K562 (cell line): Measurements from ENCODE around the gene CKLF. TPM values are rescaled to one million over a fixed set of nuclear protein-coding genes. Genes with fewer than 3 reads are reported as not detected.
A peak's percentile ranks its signal among the peaks of the same experiment; 100 is the strongest.

Experiments used
- ATAC-seq: fragments of 200-7000 bp; cut with Tn5 transposase; 3 replicates; pipeline ENCODE4 v1.9.1; 2020; ENCODE audit warnings: moderate library complexity
- BruUV-seq: library from RNA; stranded (reverse); fragments of 400-500 nt; replicated peaks from 2 replicates; lab custom pipeline; 2021; lab: Mats Ljungman, UMichigan
- CTCF ChIA-PET: fragments of 300-600 bp; formaldehyde crosslinking; extraction: SDS; loops from one replicate; lab custom pipeline; 2021; ENCODE audit warnings: low intra/inter-chr PET ratio; lab: Yijun Ruan, JAX
- POLR2A ChIA-PET: fragments of 300-600, 350-650 bp; sonication (Branson Sonifier 250); formaldehyde crosslinking; extraction: SDS; loops from one replicate; lab custom pipeline; 2021; ENCODE audit warnings: antibody characterized with exemption, inconsistent platforms; lab: Yijun Ruan, JAX
- DNase-seq, 4 experiments: peaks; one replicate each; pipeline versions ENCODE4 v3.0.0 to v3.0.0-alpha.2; 2011 to 2018; ENCODE audit warnings: low spot score in 3 of 4, mixed read lengths in 3 of 4; ENCODE audit errors: extremely low read depth in 1 of 4
- FAIRE-seq: peaks from 2 replicates; lab custom pipeline; 2011; peaks lifted over from hg19 to GRCh38; lab: Jason Lieb, UNC
- H2AFZ ChIP-seq: 2 replicates; pipeline ENCODE4 v1.6.0; 2011; ENCODE audit warnings: low read depth, low read length, control low read depth, inconsistent platforms
- H3K27ac ChIP-seq: fragments of 200-600 bp; 3 replicates; pipeline ENCODE4 v1.8.0; 2011; ENCODE audit warnings: low read depth, mild to moderate bottlenecking, control low read depth, inconsistent platforms, low read length, moderate library complexity, mixed read lengths; ENCODE audit errors: extremely low read depth
- H3K27me3 ChIP-seq, 2 experiments: fragments of 300-600 bp in 1 of 2; 2 replicates in 1 of 2; 3 replicates in 1 of 2; pipeline versions ENCODE4 v1.6.0 to v1.8.0; 2011; ENCODE audit warnings: inconsistent platforms in 2 of 2, low read length in 2 of 2, mild to moderate bottlenecking in 1 of 2, mixed read lengths in 1 of 2, moderate library complexity in 1 of 2; ENCODE audit not compliant: control insufficient read depth in 2 of 2, insufficient read depth in 2 of 2
- H3K36me3 ChIP-seq: fragments of 300-600 bp; 3 replicates; pipeline ENCODE4 v1.8.0; 2011; ENCODE audit warnings: mild to moderate bottlenecking, low read length, inconsistent platforms; ENCODE audit not compliant: control insufficient read depth, insufficient read depth
- H3K4me1 ChIP-seq, 2 experiments: fragments of 200-600 bp in 1 of 2; replicated peaks in 1 of 2; 2 replicates in 1 of 2; 3 replicates in 1 of 2; pipeline versions ENCODE4 v1.5.1 to v1.8.0; 2011; ENCODE audit warnings: inconsistent platforms in 2 of 2, low read length in 2 of 2, mild to moderate bottlenecking in 1 of 2, mixed read lengths in 1 of 2, moderate library complexity in 1 of 2; ENCODE audit not compliant: control insufficient read depth in 2 of 2, insufficient read depth in 2 of 2
- H3K4me2 ChIP-seq: 2 replicates; pipeline ENCODE4 v1.6.1; 2011; ENCODE audit warnings: low read length, control low read depth, inconsistent platforms, mixed read lengths; ENCODE audit not compliant: insufficient read depth
- H3K4me3 ChIP-seq: fragments of 200-600 bp; sonication (generic), shearing (Covaris generic); 2 replicates; pipeline ENCODE4 v1.5.1; 2016; ENCODE audit warnings: control low read depth, inconsistent platforms
- H3K79me2 ChIP-seq: fragments of 200-600 bp; 3 replicates; pipeline ENCODE4 v1.8.0; 2011; ENCODE audit warnings: low read length, inconsistent platforms; ENCODE audit not compliant: control insufficient read depth, insufficient read depth
- H3K9ac ChIP-seq, 2 experiments: 2 replicates each; pipeline versions ENCODE4 v1.6.0 to v1.6.1; 2011; ENCODE audit warnings: low read depth in 2 of 2, low read length in 2 of 2, control low read depth in 1 of 2, inconsistent platforms in 1 of 2, mild to moderate bottlenecking in 1 of 2, mixed read lengths in 1 of 2; ENCODE audit not compliant: insufficient read depth in 1 of 2
- H3K9me1 ChIP-seq: one replicate; pipeline ENCODE4 v1.6.0; 2011; ENCODE audit warnings: inconsistent platforms, mild to moderate bottlenecking, low read length, moderate library complexity; ENCODE audit not compliant: control insufficient read depth, insufficient read depth
- H3K9me3 ChIP-seq: replicated peaks from 2 replicates; pipeline ENCODE4 v1.5.1; 2011; ENCODE audit warnings: low read depth, low read length, inconsistent platforms; ENCODE audit not compliant: control insufficient read depth, insufficient read depth
- H4K20me1 ChIP-seq: replicated peaks from 2 replicates; pipeline ENCODE4 v1.6.1; 2011; ENCODE audit warnings: low read length, inconsistent platforms, mixed read lengths; ENCODE audit not compliant: control insufficient read depth, insufficient read depth
- KDM5B ChIP-seq: fragments of 200-600 bp; sonication (generic); IDR thresholded peaks from 2 replicates; pipeline ENCODE4 v1.6.1; 2012; ENCODE audit warnings: low read depth, mild to moderate bottlenecking, moderate library complexity, low read length, control low read depth, inconsistent platforms; ENCODE audit not compliant: insufficient replicate concordance
- RBFOX2 ChIP-seq: fragments of 200-400 bp; formaldehyde crosslinking; IDR thresholded peaks from 2 replicates; pipeline ENCODE4 v1.6.1; 2017; ENCODE audit warnings: low read depth, mild to moderate bottlenecking, low read length, moderate library complexity
- ZMIZ1 ChIP-seq, 2 experiments: fragments of 150-350 bp in 1 of 2; IDR thresholded peaks; 2 replicates each; pipeline ENCODE4 v1.6.1; 2012 to 2016; ENCODE audit warnings: low read depth in 2 of 2, low read length in 2 of 2, mild to moderate bottlenecking in 1 of 2, moderate library complexity in 1 of 2
- WGBS: fragments of 100-300 bp; shearing (Covaris generic); methylation state at CpG from one replicate; pipeline ENCODE4 v1.1.6; 2016; ENCODE audit warnings: low coverage, mixed read lengths; ENCODE audit not compliant: insufficient coverage; ENCODE audit errors: missing lambda C conversion rate; 5-methylcytosine and 5-hydroxymethylcytosine counted together
- in situ Hi-C: fragments of 300-500 bp; cut with MboI; formaldehyde crosslinking; loops from 4 replicates; pipeline ENCODE4 v1.15.0; 2018; ENCODE audit warnings: inconsistent platforms, mixed read lengths
- intact Hi-C: fragments of 100-400 bp; cut with micrococcal nuclease; formaldehyde crosslinking; loops from 2 replicates; pipeline ENCODE4 v1.14.2; 2022
- polyA plus RNA-seq, 8 experiments: library from polyadenylated mRNA; depleted of rRNA in 4 of 8; stranded (reverse) in 5 of 8; unstranded in 3 of 8; fragments of >200 nt; fragmentation: Nextera tagmentation in 2 of 8; fragmentation: Illumina TruSeq in 1 of 8; extraction: Ambion mirVana in 2 of 8; extraction: Trizol in 1 of 8; gene quantifications; 2 replicates each; pipeline versions ENCODE4 v1.2.1 to v1.2.3, GENCODE V29; 2011 to 2014; ENCODE audit warnings: inconsistent platforms in 1 of 8, missing spikeins in 1 of 8
- total RNA-seq, 7 experiments: library from RNA; depleted of rRNA in 6 of 7; stranded (reverse); fragments of >200 nt in 6 of 7; fragmentation: Illumina TruSeq in 2 of 7; extraction: Trizol in 2 of 7; gene quantifications; 2 replicates each; pipeline versions ENCODE4 v1.2.1 to v1.2.3, GENCODE V29; 2011 to 2021; ENCODE audit warnings: low replicate concordance in 1 of 7

The CKLF gene
- total and polyA plus RNA-seq, 9 of the 15 experiments (the other 6 are each of a cell fraction or from before 2014, with no cell fraction given): 84.8 to 322 (median 118) TPM

- DNase-seq (no peak), ATAC-seq (no peak), FAIRE-seq (no peak)
- peaks cover 4% of the 10 kb centered on the region; the same call in 1 of the 2 replicates for H4K20me1 ChIP-seq
- H3K27ac ChIP-seq: no peak overlapping the region
- no peak overlapping the region for H2AFZ ChIP-seq
- no peaks in the 10 kb centered on the region for H3K9me3 ChIP-seq
- H3K79me2 ChIP-seq: no peaks in the 10 kb centered on the region; the same call in 1 of the 3 replicates
- CTCF ChIA-PET: no interaction called here
- BruUV-seq: no TSS peak
- H3K4me1 ChIP-seq: peaks cover 25 to 28% of the 10 kb centered on the region in 2 experiments; a peak in 4 of 5 replicates
- H3K9ac ChIP-seq: no peak overlapping the region; a peak in 1 of 4 replicates
- no peak overlapping the region for H3K4me3 ChIP-seq
- POLR2A ChIA-PET: interaction anchor here (0.8 to 1.7 kb wide), 3 partner anchors 8 to 202 kb away, joined by 3 to 5 read pairs (median 5); no protein-coding TSS in a partner anchor
- WGBS: 87% methylated on average over 10 of the region's 14 CpGs
- no peaks in the 10 kb centered on the region for H3K9me1 ChIP-seq
- no peaks in the 10 kb centered on the region for H3K27me3 ChIP-seq
- no peak overlapping the region for H3K4me2 ChIP-seq
- TF ChIP-seq ZMIZ1 (IDR thresholded peaks at IDR 0.05; ENCODE audit: low read depth in 2 of 2, low read length in 2 of 2) (no peak), KDM5B (no peak), RBFOX2 (0 out of 2 replicates have a peak, but pooled peaks have one; percentile 18)
- in situ Hi-C loops: no loop called here
- intact Hi-C loops: no loop called here
- H3K36me3 ChIP-seq: peaks cover 82% of the 10 kb centered on the region; the same call in 2 of the 3 replicates
Observed at GRCh38 chr16:66612422-66612821, 60.0 kb downstream of the CKLF start.
